HepG2 (cell line): Measurements from ENCODE around the gene COPZ2. TPM values are rescaled to one million over a fixed set of nuclear protein-coding genes. Genes with fewer than 3 reads are reported as not detected.

Experiments
- AKAP8 ChIP-seq: sonication (generic); formaldehyde crosslinking; IDR thresholded peaks from 2 replicates; pipeline ENCODE4 v1.5.1; 2020; ENCODE audit warnings: mild to moderate bottlenecking, missing genetic modification reagents
- FOXM1 ChIP-seq: sonication (generic); formaldehyde crosslinking; IDR thresholded peaks from 2 replicates; pipeline ENCODE4 v1.5.0; 2020; ENCODE audit warnings: missing genetic modification reagents
- HNRNPLL ChIP-seq: fragments of 200-400 bp; formaldehyde crosslinking; IDR thresholded peaks from 2 replicates; pipeline ENCODE4 v1.6.1; 2017; ENCODE audit warnings: mild to moderate bottlenecking, low read depth, low read length; ENCODE audit not compliant: poor library complexity, severe bottlenecking
- NAIF1 ChIP-seq: sonication (generic); formaldehyde crosslinking; IDR thresholded peaks from 2 replicates; pipeline ENCODE4 v1.5.0; 2020; ENCODE audit warnings: mild to moderate bottlenecking, missing genetic modification reagents, borderline replicate concordance
- RELA ChIP-seq: sonication (generic); formaldehyde crosslinking; IDR thresholded peaks from 2 replicates; pipeline ENCODE4 v1.4.0; 2020; ENCODE audit warnings: missing genetic modification reagents
- SALL2 ChIP-seq: sonication (generic); formaldehyde crosslinking; IDR thresholded peaks from 2 replicates; pipeline ENCODE4 v1.8.1; 2023; ENCODE audit warnings: mild to moderate bottlenecking, missing genetic modification reagents, inconsistent platforms
- SOX13 ChIP-seq, 3 experiments: fragments of 450-650 bp in 1 of 3; sonication (generic) in 1 of 3; formaldehyde crosslinking in 1 of 3; IDR thresholded peaks in 2 of 3; conservative IDR thresholded peaks in 1 of 3; 2 replicates each; pipeline versions ENCODE4 v1.5.0 to v1.6.1; 2016 to 2020; ENCODE audit warnings: antibody characterized with exemption in 1 of 3, mild to moderate bottlenecking in 1 of 3, missing compliant biosample characterization in 1 of 3, missing genetic modification reagents in 1 of 3, moderate library complexity in 1 of 3
- STAT5B ChIP-seq: sonication (generic); formaldehyde crosslinking; IDR thresholded peaks from 2 replicates; pipeline ENCODE4 v1.4.0; 2020; ENCODE audit warnings: missing genetic modification reagents
- TEAD3 ChIP-seq: optimal IDR thresholded peaks from 2 replicates; pipeline ENCODE3; 2016; ENCODE audit warnings: borderline replicate concordance
- ZEB1 ChIP-seq: IDR thresholded peaks from 2 replicates; pipeline ENCODE4 v1.6.1; 2012; ENCODE audit warnings: mild to moderate bottlenecking, low read depth, inconsistent platforms; ENCODE audit not compliant: insufficient replicate concordance
- ZFP82 ChIP-seq: sonication (generic); formaldehyde crosslinking; IDR thresholded peaks from 2 replicates; pipeline ENCODE4 v1.5.1; 2020; ENCODE audit warnings: mild to moderate bottlenecking, missing genetic modification reagents, borderline replicate concordance
- ZNF3 ChIP-seq: IDR thresholded peaks from 2 replicates; pipeline ENCODE4 v1.7.0; 2017; ENCODE audit warnings: inconsistent platforms
- polyA plus RNA-seq, 8 experiments: library from polyadenylated mRNA; depleted of rRNA in 3 of 8; stranded (reverse) in 7 of 8; unstranded in 1 of 8; fragments of >200 nt; fragmentation: Illumina TruSeq in 4 of 8; extraction: Trizol in 4 of 8; gene quantifications; 2 replicates each; pipeline versions ENCODE4 v1.2.1 to v1.2.3, GENCODE V29; 2011 to 2016; ENCODE audit warnings: low read depth in 4 of 8, missing spikeins in 1 of 8, mixed read lengths in 1 of 8; ENCODE audit not compliant: insufficient read depth in 1 of 8
- total RNA-seq, 5 experiments: library from RNA; depleted of rRNA; stranded (reverse); fragments of >200 nt; fragmentation: Illumina TruSeq; extraction: Trizol; gene quantifications; 2 replicates each; pipeline ENCODE4 v1.2.3, GENCODE V29; 2016; ENCODE audit warnings: low read depth in 1 of 5
- TF ChIP-seq, protein P1 (sequence below): sonication (generic); formaldehyde crosslinking; IDR thresholded peaks from 2 replicates; pipeline ENCODE4 v1.4.0; 2020; ENCODE audit warnings: missing genetic modification reagents
- TF ChIP-seq, protein P2 (sequence below): sonication (generic); formaldehyde crosslinking; IDR thresholded peaks from 2 replicates; pipeline ENCODE4 v1.5.0; 2020; ENCODE audit warnings: missing genetic modification reagents
- TF ChIP-seq, protein P3 (sequence below): IDR thresholded peaks from 2 replicates; pipeline ENCODE4 v1.6.1; 2016
- TF ChIP-seq, protein P4 (sequence below): sonication (generic); formaldehyde crosslinking; IDR thresholded peaks from 2 replicates; pipeline ENCODE4 v1.4.0; 2020; ENCODE audit warnings: missing genetic modification reagents
- TF ChIP-seq, protein P5 (sequence below): sonication (generic); formaldehyde crosslinking; IDR thresholded peaks from 2 replicates; pipeline ENCODE4 v1.5.0; 2020; ENCODE audit warnings: mild to moderate bottlenecking, missing genetic modification reagents

COPZ2 gene
- total and polyA plus RNA-seq, 2 of the 13 experiments (the other 11 are each of a cell fraction or from before 2014, with no cell fraction given), result 0.61 to 1.5 TPM

DNA sequence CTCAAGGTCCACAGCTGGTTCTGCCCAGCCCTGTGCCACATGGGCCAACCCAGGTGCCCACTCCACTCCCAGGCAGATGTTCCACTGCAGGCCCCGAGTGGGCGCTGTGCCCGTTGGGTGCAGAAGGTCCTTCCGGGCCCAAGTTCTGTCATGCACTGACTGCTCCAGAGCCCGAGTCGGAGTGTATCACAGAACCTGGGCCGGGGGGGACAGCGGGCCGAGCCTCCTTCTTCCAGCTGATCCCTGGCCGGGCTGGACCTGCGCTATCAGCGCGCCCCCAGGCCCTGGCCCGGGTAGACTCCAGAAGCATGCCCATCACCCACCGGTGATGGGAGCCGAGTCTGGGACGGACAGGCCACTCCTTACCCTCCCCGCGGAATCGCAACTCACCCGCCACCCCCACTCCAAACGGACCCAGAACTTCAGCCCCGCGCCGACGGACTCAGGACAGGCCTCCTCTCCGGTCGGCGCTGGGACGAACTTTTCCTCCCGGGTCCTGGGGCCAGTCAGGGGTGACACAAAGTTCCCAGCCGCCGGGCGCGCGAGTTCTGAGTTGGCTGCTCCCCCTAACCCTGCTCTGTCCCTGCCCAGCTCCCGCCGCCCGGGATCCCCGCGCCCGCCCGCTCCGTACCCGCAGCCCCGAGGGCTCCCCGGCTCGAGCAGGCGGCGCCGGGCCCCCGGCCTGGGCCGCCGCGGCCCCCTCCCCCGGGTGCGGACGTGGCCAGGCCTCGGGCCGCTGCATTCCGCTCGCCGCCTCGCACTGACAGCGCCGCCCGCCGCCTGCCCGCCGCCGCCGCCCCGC is at the start of gene COPZ2 (continued):
- TF ChIP-seq, protein P1, sequence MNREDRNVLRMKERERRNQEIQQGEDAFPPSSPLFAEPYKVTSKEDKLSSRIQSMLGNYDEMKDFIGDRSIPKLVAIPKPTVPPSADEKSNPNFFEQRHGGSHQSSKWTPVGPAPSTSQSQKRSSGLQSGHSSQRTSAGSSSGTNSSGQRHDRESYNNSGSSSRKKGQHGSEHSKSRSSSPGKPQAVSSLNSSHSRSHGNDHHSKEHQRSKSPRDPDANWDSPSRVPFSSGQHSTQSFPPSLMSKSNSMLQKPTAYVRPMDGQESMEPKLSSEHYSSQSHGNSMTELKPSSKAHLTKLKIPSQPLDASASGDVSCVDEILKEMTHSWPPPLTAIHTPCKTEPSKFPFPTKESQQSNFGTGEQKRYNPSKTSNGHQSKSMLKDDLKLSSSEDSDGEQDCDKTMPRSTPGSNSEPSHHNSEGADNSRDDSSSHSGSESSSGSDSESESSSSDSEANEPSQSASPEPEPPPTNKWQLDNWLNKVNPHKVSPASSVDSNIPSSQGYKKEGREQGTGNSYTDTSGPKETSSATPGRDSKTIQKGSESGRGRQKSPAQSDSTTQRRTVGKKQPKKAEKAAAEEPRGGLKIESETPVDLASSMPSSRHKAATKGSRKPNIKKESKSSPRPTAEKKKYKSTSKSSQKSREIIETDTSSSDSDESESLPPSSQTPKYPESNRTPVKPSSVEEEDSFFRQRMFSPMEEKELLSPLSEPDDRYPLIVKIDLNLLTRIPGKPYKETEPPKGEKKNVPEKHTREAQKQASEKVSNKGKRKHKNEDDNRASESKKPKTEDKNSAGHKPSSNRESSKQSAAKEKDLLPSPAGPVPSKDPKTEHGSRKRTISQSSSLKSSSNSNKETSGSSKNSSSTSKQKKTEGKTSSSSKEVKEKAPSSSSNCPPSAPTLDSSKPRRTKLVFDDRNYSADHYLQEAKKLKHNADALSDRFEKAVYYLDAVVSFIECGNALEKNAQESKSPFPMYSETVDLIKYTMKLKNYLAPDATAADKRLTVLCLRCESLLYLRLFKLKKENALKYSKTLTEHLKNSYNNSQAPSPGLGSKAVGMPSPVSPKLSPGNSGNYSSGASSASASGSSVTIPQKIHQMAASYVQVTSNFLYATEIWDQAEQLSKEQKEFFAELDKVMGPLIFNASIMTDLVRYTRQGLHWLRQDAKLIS (CRISPR knock-in tag), result no peak
- TF ChIP-seq NAIF1 (CRISPR knock-in tag), result no peak
- no peak; the same call in 1 of the 2 replicates for TF ChIP-seq FOXM1 (CRISPR knock-in tag)
- no peak for TF ChIP-seq ZEB1
- no peak for TF ChIP-seq SOX13 (IDR thresholded peaks at IDR 0.05)
- TF ChIP-seq SOX13 (CRISPR knock-in tag; conservative IDR thresholded peaks at IDR 0.05 in 1 of 2, IDR thresholded peaks at IDR 0.05 in 1 of 2), result no peak; a peak in 1 of 4 replicates
- TF ChIP-seq, protein P2, sequence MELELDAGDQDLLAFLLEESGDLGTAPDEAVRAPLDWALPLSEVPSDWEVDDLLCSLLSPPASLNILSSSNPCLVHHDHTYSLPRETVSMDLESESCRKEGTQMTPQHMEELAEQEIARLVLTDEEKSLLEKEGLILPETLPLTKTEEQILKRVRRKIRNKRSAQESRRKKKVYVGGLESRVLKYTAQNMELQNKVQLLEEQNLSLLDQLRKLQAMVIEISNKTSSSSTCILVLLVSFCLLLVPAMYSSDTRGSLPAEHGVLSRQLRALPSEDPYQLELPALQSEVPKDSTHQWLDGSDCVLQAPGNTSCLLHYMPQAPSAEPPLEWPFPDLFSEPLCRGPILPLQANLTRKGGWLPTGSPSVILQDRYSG (CRISPR knock-in tag), result no peak
- TF ChIP-seq AKAP8 (CRISPR knock-in tag), result no peak
- peak; percentile 20 for TF ChIP-seq TEAD3 (CRISPR knock-in tag)
- no peak for TF ChIP-seq ZNF3
- TF ChIP-seq ZFP82 (CRISPR knock-in tag), result no peak
- TF ChIP-seq SALL2, result peak; percentile 39; the same call in 1 of the 2 replicates
- TF ChIP-seq, protein P3, sequence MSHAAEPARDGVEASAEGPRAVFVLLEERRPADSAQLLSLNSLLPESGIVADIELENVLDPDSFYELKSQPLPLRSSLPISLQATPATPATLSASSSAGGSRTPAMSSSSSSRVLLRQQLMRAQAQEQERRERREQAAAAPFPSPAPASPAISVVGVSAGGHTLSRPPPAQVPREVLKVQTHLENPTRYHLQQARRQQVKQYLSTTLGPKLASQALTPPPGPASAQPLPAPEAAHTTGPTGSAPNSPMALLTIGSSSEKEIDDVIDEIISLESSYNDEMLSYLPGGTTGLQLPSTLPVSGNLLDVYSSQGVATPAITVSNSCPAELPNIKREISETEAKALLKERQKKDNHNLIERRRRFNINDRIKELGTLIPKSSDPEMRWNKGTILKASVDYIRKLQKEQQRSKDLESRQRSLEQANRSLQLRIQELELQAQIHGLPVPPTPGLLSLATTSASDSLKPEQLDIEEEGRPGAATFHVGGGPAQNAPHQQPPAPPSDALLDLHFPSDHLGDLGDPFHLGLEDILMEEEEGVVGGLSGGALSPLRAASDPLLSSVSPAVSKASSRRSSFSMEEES (CRISPR knock-in tag), result no peak
- TF ChIP-seq, protein P4, sequence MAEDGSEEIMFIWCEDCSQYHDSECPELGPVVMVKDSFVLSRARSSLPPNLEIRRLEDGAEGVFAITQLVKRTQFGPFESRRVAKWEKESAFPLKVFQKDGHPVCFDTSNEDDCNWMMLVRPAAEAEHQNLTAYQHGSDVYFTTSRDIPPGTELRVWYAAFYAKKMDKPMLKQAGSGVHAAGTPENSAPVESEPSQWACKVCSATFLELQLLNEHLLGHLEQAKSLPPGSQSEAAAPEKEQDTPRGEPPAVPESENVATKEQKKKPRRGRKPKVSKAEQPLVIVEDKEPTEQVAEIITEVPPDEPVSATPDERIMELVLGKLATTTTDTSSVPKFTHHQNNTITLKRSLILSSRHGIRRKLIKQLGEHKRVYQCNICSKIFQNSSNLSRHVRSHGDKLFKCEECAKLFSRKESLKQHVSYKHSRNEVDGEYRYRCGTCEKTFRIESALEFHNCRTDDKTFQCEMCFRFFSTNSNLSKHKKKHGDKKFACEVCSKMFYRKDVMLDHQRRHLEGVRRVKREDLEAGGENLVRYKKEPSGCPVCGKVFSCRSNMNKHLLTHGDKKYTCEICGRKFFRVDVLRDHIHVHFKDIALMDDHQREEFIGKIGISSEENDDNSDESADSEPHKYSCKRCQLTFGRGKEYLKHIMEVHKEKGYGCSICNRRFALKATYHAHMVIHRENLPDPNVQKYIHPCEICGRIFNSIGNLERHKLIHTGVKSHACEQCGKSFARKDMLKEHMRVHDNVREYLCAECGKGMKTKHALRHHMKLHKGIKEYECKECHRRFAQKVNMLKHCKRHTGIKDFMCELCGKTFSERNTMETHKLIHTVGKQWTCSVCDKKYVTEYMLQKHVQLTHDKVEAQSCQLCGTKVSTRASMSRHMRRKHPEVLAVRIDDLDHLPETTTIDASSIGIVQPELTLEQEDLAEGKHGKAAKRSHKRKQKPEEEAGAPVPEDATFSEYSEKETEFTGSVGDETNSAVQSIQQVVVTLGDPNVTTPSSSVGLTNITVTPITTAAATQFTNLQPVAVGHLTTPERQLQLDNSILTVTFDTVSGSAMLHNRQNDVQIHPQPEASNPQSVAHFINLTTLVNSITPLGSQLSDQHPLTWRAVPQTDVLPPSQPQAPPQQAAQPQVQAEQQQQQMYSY (CRISPR knock-in tag), result 0 out of 2 replicates have a peak, but pooled peaks have one; percentile 23
- peak; percentile 88 for TF ChIP-seq HNRNPLL
- no peak for TF ChIP-seq STAT5B (CRISPR knock-in tag)
- no peak for TF ChIP-seq RELA (CRISPR knock-in tag)
- TF ChIP-seq, protein P5, sequence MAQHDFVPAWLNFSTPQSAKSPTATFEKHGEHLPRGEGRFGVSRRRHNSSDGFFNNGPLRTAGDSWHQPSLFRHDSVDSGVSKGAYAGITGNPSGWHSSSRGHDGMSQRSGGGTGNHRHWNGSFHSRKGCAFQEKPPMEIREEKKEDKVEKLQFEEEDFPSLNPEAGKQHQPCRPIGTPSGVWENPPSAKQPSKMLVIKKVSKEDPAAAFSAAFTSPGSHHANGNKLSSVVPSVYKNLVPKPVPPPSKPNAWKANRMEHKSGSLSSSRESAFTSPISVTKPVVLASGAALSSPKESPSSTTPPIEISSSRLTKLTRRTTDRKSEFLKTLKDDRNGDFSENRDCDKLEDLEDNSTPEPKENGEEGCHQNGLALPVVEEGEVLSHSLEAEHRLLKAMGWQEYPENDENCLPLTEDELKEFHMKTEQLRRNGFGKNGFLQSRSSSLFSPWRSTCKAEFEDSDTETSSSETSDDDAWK (CRISPR knock-in tag), result no peak
